Fibroblast of skin of left quadriceps (primary cell): ENCODE data around the gene GRIK2.
"Not testable (repeated sequence)": the region's sequence is repeated elsewhere in the genome, so short reads cannot be mapped to it uniquely, and the experiment has no call there.

Experiments
- DNase-seq, 2 experiments: peaks; one replicate each; pipeline ENCODE4 v3.0.0-alpha.2; 2013; ENCODE audit warnings: low read depth in 2 of 2

GRIK2 gene

DNA sequence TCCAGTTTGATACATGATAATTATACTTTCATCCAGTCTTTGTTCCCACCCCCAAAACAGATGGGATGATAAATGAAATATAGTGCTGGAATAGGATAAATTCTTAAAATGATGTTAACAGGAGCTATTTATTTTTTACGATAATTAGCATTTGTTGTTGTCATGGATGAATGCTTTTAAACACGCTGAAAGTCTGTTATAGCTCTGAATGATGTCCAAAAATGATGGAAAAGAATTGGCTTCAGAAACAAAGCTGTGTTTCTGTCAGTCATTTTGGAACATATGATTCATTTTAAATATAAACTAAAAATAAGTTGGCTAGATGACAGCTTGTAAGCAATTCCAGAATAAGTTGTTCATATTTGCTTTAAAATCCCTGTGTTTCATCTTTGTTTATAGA is 237.4 kb downstream of the GRIK2 start:
- DNase-seq, result no peak

- no peak for DNase-seq
These were observed 239.6 kb downstream of the GRIK2 start for GRCh38 chr6:101633081-101633480.

DNA sequence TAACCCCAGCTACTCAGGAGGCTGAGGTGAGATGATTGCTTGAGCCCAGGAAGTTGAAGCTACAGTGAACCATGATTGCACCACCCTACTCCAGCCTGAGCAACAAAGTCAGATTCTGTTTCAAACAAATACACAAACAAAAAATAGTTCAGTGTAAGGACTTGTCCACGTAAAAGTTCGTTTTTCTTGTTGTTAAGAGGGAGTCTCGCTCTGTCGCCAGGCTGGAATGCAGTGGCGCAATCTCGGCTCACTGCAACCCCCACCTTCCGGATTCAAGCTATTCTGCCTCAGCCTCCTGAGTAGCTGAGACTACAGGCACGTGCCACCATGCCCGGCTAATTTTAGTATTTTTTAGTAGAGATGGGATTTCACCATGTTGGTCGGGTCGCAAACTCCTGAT is 245.4 kb downstream of the GRIK2 start:
- not testable (repeated sequence) for DNase-seq

- DNase-seq, result no peak
These were observed 246.6 kb downstream of the GRIK2 start for GRCh38 chr6:101640131-101640530.

GRCh38 chr6:101645770-101646169 is 252.3 kb downstream of the GRIK2 start:
- no peak for DNase-seq

- no peak for DNase-seq
These were observed 257.0 kb downstream of the GRIK2 start for GRCh38 chr6:101650402-101651100.

GRCh38 chr6:101652079-101652478 is 258.6 kb downstream of the GRIK2 start:
- no peak for DNase-seq

DNA sequence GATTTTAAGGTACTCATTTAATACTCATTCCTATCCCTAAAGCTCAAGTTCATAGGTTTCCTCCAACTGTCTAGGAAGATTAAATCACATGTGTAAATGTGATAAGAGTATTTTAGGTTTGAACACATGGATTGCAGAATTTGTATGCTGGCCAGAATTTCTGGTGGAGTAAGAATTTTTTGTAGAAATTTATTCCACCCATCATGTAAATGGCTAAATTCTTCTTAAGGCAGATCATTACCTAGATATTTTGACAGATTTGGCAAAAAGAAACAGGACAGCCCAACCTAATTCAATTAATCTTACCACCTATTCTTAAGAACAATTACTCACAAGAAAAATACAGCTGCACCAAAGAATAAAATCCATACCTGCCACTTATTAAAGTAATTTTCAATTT is 261.6 kb downstream of the GRIK2 start:
- no peak for DNase-seq

GRCh38 chr6:101662111-101662897 is 268.8 kb downstream of the GRIK2 start:
- no peak for DNase-seq

DNA sequence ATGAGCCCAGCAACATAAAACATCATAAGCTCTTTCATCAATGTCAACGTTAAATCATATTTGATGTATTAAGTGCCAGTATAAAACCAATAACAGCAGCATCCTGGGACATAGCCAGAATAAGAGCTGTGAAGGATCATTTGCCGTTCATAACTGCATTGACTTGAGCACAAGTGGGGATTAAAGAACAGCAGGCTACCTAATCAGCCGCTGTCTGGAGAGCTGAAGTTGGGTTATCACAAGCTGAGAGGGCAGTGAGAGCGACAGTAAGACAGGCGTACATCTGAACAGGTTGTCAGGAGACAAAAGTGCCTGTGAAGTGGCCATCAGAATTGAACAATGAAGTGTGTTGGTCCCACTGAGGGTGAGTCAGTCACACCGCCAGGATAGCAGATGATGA is 269.6 kb downstream of the GRIK2 start:
- DNase-seq, result no peak

- DNase-seq, result peak in 1 of 2 experiments; percentile 9
These were observed 272.7 kb downstream of the GRIK2 start for GRCh38 chr6:101666256-101666655.

DNA sequence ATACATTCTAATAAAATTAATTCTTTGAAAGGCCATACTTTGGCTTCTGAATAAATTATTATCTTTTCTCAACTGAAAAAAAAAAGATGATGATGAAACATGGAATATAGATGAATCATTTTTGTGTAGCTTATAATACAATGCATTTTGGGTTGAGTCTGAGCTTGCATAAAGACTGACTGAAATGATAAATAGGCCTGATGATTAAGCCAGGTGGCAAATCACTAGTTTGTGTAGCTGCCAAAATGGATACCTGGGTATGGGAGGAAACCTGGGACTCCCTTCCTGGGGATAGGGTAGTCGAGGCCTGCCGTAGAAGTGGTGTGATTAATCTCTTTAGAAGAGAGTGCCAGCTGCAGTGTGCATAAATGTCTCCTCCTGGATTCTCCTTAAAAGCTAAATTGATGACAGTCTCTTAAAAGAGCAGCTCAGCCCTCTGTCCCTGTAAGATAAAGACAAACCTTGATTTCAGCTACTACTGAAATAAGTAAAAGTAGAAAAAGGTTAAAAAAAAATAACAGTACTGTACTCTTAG is 275.1 kb downstream of the GRIK2 start:
- DNase-seq, result no peak

- no peak for DNase-seq
These were observed 282.7 kb downstream of the GRIK2 start for GRCh38 chr6:101676187-101676586.

GRCh38 chr6:101682937-101683336 is 289.4 kb downstream of the GRIK2 start:
- no peak for DNase-seq

GRCh38 chr6:101683884-101684283 is 290.4 kb downstream of the GRIK2 start:
- peak in 1 of 2 experiments; percentile 7 for DNase-seq

- no peak for DNase-seq
These were observed 293.1 kb downstream of the GRIK2 start for GRCh38 chr6:101686653-101687052.

GRCh38 chr6:101689156-101689555 is 295.6 kb downstream of the GRIK2 start:
- DNase-seq, result no peak

- no peak for DNase-seq
These were observed 296.2 kb downstream of the GRIK2 start for GRCh38 chr6:101689695-101690094.

- DNase-seq, result no peak
These were observed 307.1 kb downstream of the GRIK2 start for GRCh38 chr6:101700655-101701054.

- DNase-seq, result no peak
These were observed 309.8 kb downstream of the GRIK2 start for GRCh38 chr6:101703311-101703710.

GRCh38 chr6:101705866-101706265 is 312.4 kb downstream of the GRIK2 start:
- no peak for DNase-seq

DNA sequence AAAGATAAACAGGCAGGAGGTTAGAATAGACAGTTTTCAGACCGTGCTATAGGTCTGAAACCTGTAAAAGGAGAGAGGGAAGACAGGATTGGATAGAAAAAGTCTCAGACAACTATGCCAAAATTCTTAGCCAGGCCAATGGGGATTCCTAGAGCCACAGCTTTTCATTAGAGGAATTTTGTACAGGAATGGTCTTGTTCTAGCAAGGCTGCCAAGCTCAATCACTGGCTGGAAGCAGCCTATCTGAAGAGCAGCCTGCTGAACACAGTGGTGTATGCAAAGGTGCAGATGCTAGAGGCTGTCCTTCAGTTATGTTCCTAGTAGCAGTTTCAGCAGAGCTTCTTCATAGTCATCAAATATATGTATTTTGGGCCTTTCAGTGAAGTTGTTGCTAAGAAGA is 313.1 kb downstream of the GRIK2 start:
- DNase-seq, result no peak

DNA sequence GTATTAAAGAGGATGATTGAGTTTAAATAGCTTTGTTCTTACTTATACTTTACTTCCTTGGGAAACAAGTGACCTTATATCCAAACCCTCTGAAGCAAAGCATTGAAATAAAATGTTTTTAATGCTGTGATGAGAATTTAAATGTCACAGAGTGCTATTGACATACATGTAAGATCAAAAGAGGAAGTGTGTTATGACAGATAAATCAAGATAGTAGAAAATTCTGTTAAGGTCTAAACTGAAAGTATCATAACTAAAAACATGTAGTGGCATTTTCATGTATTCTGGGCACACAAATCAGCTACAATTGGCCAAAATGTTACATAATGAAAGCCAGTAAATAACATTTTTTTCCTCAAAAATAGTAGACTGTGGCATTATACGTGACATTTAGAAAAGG is 318.0 kb downstream of the GRIK2 start:
- no peak for DNase-seq
